NOMO-1 treated with dmso at 0.1 percent for 144 hours (cell line): ENCODE results near the gene GPR135.

Experiments used
- DNase-seq: peaks from one replicate; lab custom pipeline; 2025; ENCODE audit not compliant: unreplicated experiment; lab: John Stamatoyannopoulos, UW

GPR135 gene

GRCh38 chr14:59424341-59425071 lies 40.7 kb downstream of the GPR135 start:
- DNase-seq = no peak

DNA sequence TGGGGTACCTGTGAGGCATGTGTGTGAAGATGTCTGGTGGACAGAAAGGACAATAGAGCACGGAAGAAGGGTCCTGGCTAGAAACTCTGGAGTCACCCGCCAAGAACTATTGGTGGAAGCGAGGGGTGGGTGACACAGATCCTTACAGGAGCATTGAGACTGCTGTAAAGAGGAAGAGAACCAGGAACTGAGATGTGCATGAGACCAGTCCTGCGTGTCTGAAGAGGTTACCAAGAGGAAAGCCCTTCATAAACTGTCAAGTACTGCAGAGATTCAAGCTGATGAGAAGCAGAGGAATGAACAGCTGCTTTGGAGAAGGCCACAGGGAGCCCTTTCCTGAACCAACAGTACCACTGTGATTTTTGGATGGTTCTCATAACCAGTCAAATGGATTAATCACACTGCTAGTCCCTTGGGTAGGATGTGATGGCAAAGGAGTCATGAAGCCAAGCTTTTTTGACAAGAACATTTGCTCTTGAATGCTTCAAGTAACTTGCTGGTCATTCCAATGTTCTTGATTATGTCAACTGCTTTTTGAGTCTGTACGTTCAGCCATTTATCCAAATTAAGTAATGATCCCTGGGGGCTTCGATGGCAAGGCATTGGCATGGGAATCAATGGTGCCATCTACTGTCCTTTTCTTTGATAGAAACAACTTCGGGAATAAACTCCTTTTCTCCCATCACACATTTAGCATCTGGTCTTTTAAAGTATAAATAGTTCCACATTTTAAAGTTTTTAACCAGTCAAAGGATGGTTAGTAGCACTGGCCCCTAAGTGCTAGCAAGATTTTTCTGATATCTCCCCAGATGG lies 42.9 kb downstream of the GPR135 start:
- DNase-seq = no peak

DNA sequence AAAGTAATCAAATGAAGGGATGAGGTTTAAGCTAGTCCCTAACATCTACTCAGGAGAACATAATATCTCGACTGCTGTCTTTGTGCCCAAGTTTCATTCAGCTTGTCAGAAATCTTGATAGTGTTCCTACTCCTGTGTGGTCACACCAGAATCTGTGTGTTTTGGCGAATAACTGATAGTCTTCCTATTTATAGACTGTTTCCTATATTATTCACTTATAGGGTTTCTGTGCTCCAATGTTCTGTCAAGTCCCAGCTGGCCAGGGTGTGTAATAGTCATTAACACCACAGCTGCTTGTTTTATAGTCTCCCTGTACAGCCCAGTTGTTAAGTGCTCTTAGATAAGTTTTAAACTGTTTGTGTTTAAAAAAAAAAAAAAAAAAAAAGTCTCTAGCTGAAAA lies 45.9 kb downstream of the GPR135 start:
- DNase-seq = no peak

DNA sequence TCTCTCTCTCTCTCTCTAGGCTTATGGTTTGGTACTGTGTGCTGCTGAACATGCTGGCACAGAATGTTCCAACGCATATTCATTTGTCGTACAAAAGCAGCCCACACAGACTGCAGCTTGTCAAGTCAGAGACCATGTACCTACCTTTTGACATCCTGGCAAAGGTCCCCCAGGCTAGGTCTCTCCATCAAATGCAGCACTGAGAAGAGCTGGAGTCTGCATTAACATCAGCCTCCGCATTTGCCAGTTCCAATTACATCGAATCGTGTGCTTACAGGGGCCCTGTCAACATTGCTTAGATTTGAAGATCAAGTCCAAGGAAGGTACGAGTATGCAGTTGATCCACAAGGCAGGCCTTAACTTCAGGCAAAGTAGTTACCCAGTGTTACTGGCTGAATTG lies 47.9 kb downstream of the GPR135 start:
- DNase-seq = no peak

DNA sequence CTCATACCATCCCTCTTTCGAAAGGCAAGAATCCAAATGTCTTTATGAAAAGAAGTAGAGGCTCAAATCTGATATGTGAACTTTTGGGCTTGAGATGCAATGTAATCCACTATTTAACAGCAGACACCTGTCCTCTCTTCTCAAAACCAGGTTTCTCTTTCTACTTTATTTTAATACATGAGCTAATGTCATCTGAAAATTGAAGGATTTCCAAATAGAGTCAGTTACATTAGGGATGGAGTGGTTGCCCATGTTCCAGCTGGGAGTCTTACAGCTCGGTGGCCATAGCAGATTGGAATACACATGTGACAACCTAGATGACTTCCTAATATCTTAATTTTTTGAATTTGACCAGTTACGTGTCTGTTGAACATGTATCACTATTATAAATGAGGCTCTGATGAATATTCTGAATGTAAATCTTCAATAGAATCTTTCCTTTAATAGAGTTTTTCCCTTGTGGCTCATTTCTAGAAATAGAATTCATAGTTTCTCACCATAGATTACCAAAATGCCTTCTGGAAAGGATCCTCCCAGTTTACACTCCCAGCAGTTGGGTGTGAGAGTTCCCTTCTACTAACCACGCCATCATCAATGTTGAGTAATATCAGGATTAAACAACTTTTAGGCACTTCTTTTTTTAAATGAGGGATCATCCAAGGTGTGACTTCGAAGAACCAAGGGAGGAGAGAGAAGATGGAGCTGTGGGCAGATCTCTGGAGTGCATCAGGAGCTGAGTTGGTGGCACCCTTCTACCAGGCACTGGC lies 49.2 kb downstream of the GPR135 start:
- no peak for DNase-seq
